ENCODE measurements around the gene ATP6V1G1.
"Not testable (repeated sequence)": the region's sequence is repeated elsewhere in the genome, so short reads cannot be mapped to it uniquely, and the experiment has no call there.

ATP6V1G1 gene

GRCh38 chr9:114571391-114571790, 16.2 kb upstream of the ATP6V1G1 start:
- Histone ChIP-seq H3K36me3 (no peaks in the 10 kb centered on the region), H3K4me1 (no peaks in the 10 kb centered on the region), H3K4me3 (ENCODE audit: low read depth, low read length) (no peak overlapping the region), H3K27me3 (peaks cover 24% of the 10 kb centered on the region), H3K9me3 (no peaks in the 10 kb centered on the region)
- no peak for DNase-seq
- TF ChIP-seq, protein P1, sequence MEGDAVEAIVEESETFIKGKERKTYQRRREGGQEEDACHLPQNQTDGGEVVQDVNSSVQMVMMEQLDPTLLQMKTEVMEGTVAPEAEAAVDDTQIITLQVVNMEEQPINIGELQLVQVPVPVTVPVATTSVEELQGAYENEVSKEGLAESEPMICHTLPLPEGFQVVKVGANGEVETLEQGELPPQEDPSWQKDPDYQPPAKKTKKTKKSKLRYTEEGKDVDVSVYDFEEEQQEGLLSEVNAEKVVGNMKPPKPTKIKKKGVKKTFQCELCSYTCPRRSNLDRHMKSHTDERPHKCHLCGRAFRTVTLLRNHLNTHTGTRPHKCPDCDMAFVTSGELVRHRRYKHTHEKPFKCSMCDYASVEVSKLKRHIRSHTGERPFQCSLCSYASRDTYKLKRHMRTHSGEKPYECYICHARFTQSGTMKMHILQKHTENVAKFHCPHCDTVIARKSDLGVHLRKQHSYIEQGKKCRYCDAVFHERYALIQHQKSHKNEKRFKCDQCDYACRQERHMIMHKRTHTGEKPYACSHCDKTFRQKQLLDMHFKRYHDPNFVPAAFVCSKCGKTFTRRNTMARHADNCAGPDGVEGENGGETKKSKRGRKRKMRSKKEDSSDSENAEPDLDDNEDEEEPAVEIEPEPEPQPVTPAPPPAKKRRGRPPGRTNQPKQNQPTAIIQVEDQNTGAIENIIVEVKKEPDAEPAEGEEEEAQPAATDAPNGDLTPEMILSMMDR (IDR thresholded peaks at IDR 0.05; ENCODE audit: low read depth, low read length): no peak

DNA sequence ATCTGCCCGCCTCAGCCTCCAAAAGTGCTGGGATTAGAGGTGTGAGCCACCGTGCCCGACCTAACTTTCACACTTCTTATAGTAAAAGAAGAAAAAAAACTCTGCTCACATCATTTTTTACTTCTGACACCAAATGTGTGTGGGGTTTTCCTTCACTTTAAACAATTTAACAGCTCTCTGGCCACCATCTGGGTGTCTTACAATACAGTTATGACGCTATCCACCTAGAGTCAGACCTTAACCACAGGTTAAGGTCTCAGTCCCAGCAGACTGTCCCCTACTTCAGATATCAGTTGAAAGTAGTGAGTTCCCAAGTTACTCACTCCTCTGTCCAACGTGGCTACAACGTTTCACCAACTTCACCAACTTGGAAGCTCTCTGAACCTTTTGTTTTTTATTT, 15.4 kb upstream of the ATP6V1G1 start:
- Histone ChIP-seq H3K27me3 (peaks cover 27% of the 10 kb centered on the region), H3K36me3 (no peaks in the 10 kb centered on the region)
- no peak for DNase-seq

GRCh38 chr9:114574438-114574837, 13.1 kb upstream of the ATP6V1G1 start:
- no peaks in the 10 kb centered on the region for H3K4me1 ChIP-seq
- H3K27me3 ChIP-seq: peaks cover 25% of the 10 kb centered on the region
- no peak for DNase-seq
- TF ChIP-seq, protein P1 (IDR thresholded peaks at IDR 0.05; ENCODE audit: low read depth, low read length): no peak
- H3K4me3 ChIP-seq (ENCODE audit: low read depth, low read length): no peak overlapping the region
- no peaks in the 10 kb centered on the region for H3K9me3 ChIP-seq
- no peaks in the 10 kb centered on the region for H3K36me3 ChIP-seq

More for the DNA sequence above, 15.4 kb upstream of the ATP6V1G1 start:
- H3K4me3 ChIP-seq (ENCODE audit: low read depth, low read length): no peak overlapping the region
- H3K9me3 ChIP-seq: no peaks in the 10 kb centered on the region
- TF ChIP-seq, protein P1 (IDR thresholded peaks at IDR 0.05; ENCODE audit: low read depth, low read length): no peak
- no peaks in the 10 kb centered on the region for H3K4me1 ChIP-seq

DNA sequence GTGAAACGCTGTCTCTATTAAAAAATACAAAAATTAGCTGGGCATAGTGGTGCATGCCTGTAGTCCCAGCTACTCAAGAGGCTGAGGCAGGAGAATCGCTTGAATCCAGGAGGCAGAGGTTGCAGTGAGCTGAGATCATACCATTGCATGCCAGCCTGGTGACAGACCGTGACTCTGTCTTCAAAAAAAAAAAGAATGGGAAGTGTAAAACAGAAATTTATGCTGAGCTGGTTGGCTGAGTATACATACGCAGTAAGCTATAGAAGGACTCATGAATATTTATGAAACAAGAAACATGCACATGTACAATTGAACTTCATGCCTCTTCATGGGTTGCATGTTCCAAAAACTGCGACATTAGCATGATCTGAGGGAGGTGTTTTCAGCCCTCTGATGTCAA, 10.8 kb upstream of the ATP6V1G1 start:
- not testable (repeated sequence) for H3K4me1 ChIP-seq; DNase-seq; H3K36me3 ChIP-seq; H3K4me3 ChIP-seq (ENCODE audit: low read depth, low read length); H3K9me3 ChIP-seq
- H3K27me3 ChIP-seq: peaks cover 19% of the 10 kb centered on the region

DNA sequence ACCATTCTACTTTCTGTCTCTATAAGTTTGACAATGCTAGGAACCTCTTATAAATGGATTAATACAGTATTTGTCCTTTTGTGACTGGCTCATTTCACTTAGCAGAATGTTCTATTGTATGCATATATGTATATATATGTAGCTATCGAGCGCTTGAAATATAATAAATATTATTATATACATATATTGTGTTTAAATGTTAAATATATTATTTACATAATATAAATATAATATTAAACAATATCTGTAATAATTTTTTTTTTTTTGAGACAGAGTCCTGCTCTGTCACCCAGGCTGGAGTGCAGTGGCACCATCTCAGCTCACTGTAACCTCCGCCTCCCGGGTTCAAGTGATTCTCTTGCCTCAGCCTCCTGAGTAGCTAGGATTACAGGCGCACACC, 9.4 kb upstream of the ATP6V1G1 start:
- peaks cover 21% of the 10 kb centered on the region for H3K27me3 ChIP-seq
- not testable (repeated sequence) for DNase-seq, H3K36me3 ChIP-seq

DNA sequence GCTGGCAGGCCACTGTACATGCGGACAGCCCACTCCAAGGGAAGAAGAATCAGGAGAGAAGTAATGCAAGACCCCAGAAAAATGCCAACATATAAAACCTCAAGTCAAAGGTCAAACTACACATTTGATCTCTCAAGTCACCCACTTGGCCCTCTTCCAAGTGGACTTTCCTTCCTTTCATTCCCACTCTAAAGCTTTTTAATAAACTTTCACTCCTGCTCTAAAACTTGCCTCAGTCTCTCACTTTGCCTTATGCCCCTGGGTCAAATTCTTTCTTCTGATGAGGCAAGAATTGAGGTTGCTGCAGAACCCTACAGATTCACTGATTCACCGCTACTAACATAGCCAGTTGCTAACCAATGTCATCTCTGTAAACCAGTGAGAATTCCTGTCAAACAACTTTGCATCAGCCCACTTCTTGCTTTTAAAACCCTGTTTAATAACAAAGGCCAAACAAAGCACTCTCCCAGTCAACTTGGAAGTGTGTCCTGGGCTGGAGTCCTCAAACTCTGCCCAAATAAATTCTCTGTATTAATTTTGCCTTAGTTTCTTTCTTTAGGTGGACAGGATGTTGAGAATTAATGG, 6.9 kb upstream of the ATP6V1G1 start:
- no peak for DNase-seq

More for the DNA sequence above, 9.4 kb upstream of the ATP6V1G1 start:
- not testable (repeated sequence) for H3K9me3 ChIP-seq; H3K4me3 ChIP-seq (ENCODE audit: low read depth, low read length); H3K4me1 ChIP-seq

DNA sequence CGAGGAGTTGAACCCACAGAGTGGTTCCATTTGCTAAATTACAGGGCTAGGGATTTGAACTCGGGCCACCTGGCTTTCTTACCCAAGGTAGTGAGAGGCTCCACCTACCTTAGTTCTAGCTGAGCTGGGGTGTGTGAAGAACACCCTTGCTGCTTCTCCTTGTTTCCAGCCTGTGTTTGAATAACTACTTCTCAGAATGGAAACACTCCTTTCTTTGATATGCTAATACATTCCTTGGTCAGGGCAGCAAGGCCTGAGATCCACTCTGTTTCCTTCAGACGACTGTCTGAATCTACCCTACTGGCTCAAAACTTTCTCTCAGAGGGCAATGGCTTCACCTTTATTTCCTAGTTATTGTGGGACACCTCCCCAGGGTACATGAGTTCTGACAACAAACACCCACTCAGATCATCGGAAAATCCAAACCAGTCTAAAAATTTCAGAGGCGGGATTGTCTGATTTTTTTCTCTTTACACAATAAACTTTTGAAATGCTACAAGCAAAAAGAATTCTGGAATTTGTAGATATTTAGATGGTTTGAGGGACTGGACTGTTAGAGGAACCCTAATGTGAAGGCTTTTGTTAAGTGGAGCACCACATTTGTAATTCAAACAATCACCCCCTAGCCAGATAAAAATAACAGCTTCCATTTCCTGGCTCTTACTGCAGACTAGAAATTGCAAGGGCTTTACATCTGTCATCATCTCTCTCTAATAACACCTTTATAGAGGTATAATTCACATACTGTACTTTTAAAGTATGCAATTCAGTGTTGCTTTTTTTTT, 4.0 kb upstream of the ATP6V1G1 start:
- peaks cover 18% of the 10 kb centered on the region for H3K27me3 ChIP-seq
- H3K9me3 ChIP-seq: no peaks in the 10 kb centered on the region
- no peaks in the 10 kb centered on the region for H3K4me1 ChIP-seq
- TF ChIP-seq, protein P1 (IDR thresholded peaks at IDR 0.05; ENCODE audit: low read depth, low read length): no peak
- H3K36me3 ChIP-seq: no peaks in the 10 kb centered on the region
- H3K4me3 ChIP-seq (ENCODE audit: low read depth, low read length): no peak overlapping the region
- DNase-seq: no peak

More for the DNA sequence above, 6.9 kb upstream of the ATP6V1G1 start:
- TF ChIP-seq, protein P1 (IDR thresholded peaks at IDR 0.05; ENCODE audit: low read depth, low read length): no peak
- no peak overlapping the region for H3K4me3 ChIP-seq (ENCODE audit: low read depth, low read length)
- H3K4me1 ChIP-seq: no peaks in the 10 kb centered on the region
- H3K36me3 ChIP-seq: no peaks in the 10 kb centered on the region
- no peaks in the 10 kb centered on the region for H3K9me3 ChIP-seq
- H3K27me3 ChIP-seq: peaks cover 24% of the 10 kb centered on the region

All from BE2C (cell line).